SK-N-SH (cell line): Measurements from ENCODE around the gene IDH3G. TPM values are rescaled to one million over a fixed set of nuclear protein-coding genes. Genes with fewer than 3 reads are reported as not detected.
A peak's percentile ranks its signal among the peaks of the same experiment; 100 is the strongest.

Source experiments
- CTCF ChIA-PET: fragments of 300-600, 350-600 bp; formaldehyde crosslinking; extraction: SDS; loops from one replicate; lab custom pipeline; 2021; lab: Yijun Ruan, JAX
- POLR2A ChIA-PET: fragments of 350-600 bp; sonication (Branson Sonifier 250); formaldehyde crosslinking; extraction: SDS; loops from one replicate; lab custom pipeline; 2020; ENCODE audit warnings: antibody characterized with exemption, inconsistent platforms; lab: Yijun Ruan, JAX
- DNase-seq: peaks from one replicate; pipeline ENCODE4 v3.0.0; 2012
- H2AFZ ChIP-seq: fragments of 200-600 bp; sonication (generic); 2 replicates; pipeline ENCODE4 v1.8.1; 2016; ENCODE audit warnings: antibody characterized with exemption, mild to moderate bottlenecking, low read depth
- H3F3A ChIP-seq: fragments of 200-600 bp; sonication (generic); replicated peaks from 2 replicates; pipeline ENCODE3; 2016; ENCODE audit warnings: antibody characterized with exemption, mild to moderate bottlenecking; ENCODE audit not compliant: insufficient read depth
- H3K27ac ChIP-seq, 2 experiments: fragments of 200-500 bp in 1 of 2; fragments of 200-600 bp in 1 of 2; sonication (Bioruptor generic) in 1 of 2; sonication (generic), shearing (Covaris generic) in 1 of 2; 2 replicates each; pipeline versions ENCODE4 v1.5.1 to v1.6.1; 2014 to 2016; ENCODE audit warnings: low read depth in 2 of 2, inconsistent platforms in 1 of 2, low read length in 1 of 2, mild to moderate bottlenecking in 1 of 2, mixed read lengths in 1 of 2
- H3K27me3 ChIP-seq: fragments of 200-600 bp; sonication (generic), shearing (Covaris generic); 2 replicates; pipeline ENCODE4 v1.6.1; 2016; ENCODE audit warnings: mixed run types; ENCODE audit not compliant: insufficient read depth
- H3K36me3 ChIP-seq, 2 experiments: fragments of 200-500 bp in 1 of 2; fragments of 200-600 bp in 1 of 2; sonication (Bioruptor generic) in 1 of 2; sonication (generic) in 1 of 2; replicated peaks in 1 of 2; 2 replicates each; pipeline versions ENCODE3 to v1.5.1; 2014 to 2016; ENCODE audit warnings: low read length in 1 of 2, mild to moderate bottlenecking in 1 of 2; ENCODE audit not compliant: insufficient read depth in 2 of 2, control insufficient read depth in 1 of 2
- H3K4me1 ChIP-seq, 2 experiments: fragments of 200-500 bp in 1 of 2; fragments of 200-600 bp in 1 of 2; sonication (Bioruptor generic) in 1 of 2; sonication (generic), shearing (Covaris generic) in 1 of 2; 2 replicates each; pipeline versions ENCODE4 v1.5.1 to v1.6.1; 2014 to 2016; ENCODE audit warnings: low read depth in 1 of 2, low read length in 1 of 2, mixed run types in 1 of 2; ENCODE audit not compliant: insufficient read depth in 2 of 2, control insufficient read depth in 1 of 2
- H3K4me2 ChIP-seq: fragments of 200-600 bp; sonication (generic), shearing (Covaris generic); 2 replicates; pipeline ENCODE4 v1.6.1; 2017; ENCODE audit warnings: mixed run types
- H3K4me3 ChIP-seq, 2 experiments: fragments of 200-500 bp in 1 of 2; fragments of 200-600 bp in 1 of 2; sonication (Bioruptor generic) in 1 of 2; sonication (generic), shearing (Covaris generic) in 1 of 2; 2 replicates each; pipeline versions ENCODE4 v1.5.1 to v1.8.1; 2014 to 2016; ENCODE audit warnings: low read depth in 2 of 2, inconsistent platforms in 1 of 2, low read length in 1 of 2, mild to moderate bottlenecking in 1 of 2, mixed read lengths in 1 of 2, moderate library complexity in 1 of 2
- H3K79me2 ChIP-seq: fragments of 200-600 bp; sonication (generic); 2 replicates; pipeline ENCODE4 v1.8.1; 2017; ENCODE audit warnings: mild to moderate bottlenecking; ENCODE audit not compliant: insufficient read depth
- H3K9ac ChIP-seq: fragments of 200-600 bp; sonication (generic); 2 replicates; pipeline ENCODE4 v1.6.1; 2017; ENCODE audit warnings: mixed run types
- H3K9me2 ChIP-seq: fragments of 200-600 bp; sonication (generic); 2 replicates; pipeline ENCODE4 v1.6.1; 2017; ENCODE audit warnings: mixed run types
- H3K9me3 ChIP-seq: fragments of 200-600 bp; sonication (generic); 2 replicates; pipeline ENCODE4 v1.6.1; 2017; ENCODE audit warnings: mixed run types, mild to moderate bottlenecking, moderate library complexity
- H4K20me1 ChIP-seq: fragments of 200-600 bp; sonication (generic); 2 replicates; pipeline ENCODE4 v1.6.1; 2017; ENCODE audit warnings: mild to moderate bottlenecking, mixed run types; ENCODE audit not compliant: insufficient read depth
- CHD2 ChIP-seq: fragments of 150-350 bp; IDR thresholded peaks from 2 replicates; pipeline ENCODE4 v1.6.1; 2018; ENCODE audit warnings: low read length; ENCODE audit not compliant: partially characterized antibody
- CTCF ChIP-seq: fragments of 200-600 bp; sonication (generic); IDR thresholded peaks from 2 replicates; pipeline ENCODE4 v1.6.1; 2017; ENCODE audit warnings: antibody characterized with exemption, mild to moderate bottlenecking, moderate library complexity
- ELF1 ChIP-seq: IDR thresholded peaks from 2 replicates; pipeline ENCODE4 v1.4.0; 2012
- EP300 ChIP-seq, 2 experiments: IDR thresholded peaks; 2 replicates each; pipeline versions ENCODE4 v1.4.0 to v1.6.1; 2012; ENCODE audit warnings: borderline replicate concordance in 1 of 2, low read depth in 1 of 2, low read length in 1 of 2
- GABPA ChIP-seq: IDR thresholded peaks from 2 replicates; pipeline ENCODE4 v1.4.0; 2012; ENCODE audit warnings: low read depth, mild to moderate bottlenecking
- GATA2 ChIP-seq: sonication (generic); formaldehyde crosslinking; IDR thresholded peaks from 2 replicates; pipeline ENCODE4 v1.5.0; 2020; ENCODE audit warnings: mild to moderate bottlenecking, missing genetic modification reagents
- JUND ChIP-seq: IDR thresholded peaks from 2 replicates; pipeline ENCODE4 v1.4.0; 2012
- NFIC ChIP-seq: IDR thresholded peaks from 2 replicates; pipeline ENCODE4 v1.4.0; 2012; ENCODE audit warnings: borderline replicate concordance
- REST ChIP-seq: IDR thresholded peaks from 2 replicates; pipeline ENCODE4 v1.6.1; 2012; ENCODE audit warnings: mild to moderate bottlenecking, low read depth, low read length, moderate library complexity
- SIN3A ChIP-seq: IDR thresholded peaks from 2 replicates; pipeline ENCODE4 v1.6.1; 2012; ENCODE audit warnings: low read depth, mild to moderate bottlenecking, low read length, moderate library complexity, borderline replicate concordance
- SMC3 ChIP-seq: IDR thresholded peaks from 2 replicates; pipeline ENCODE4 v1.6.1; 2012; ENCODE audit warnings: low read depth, low read length, improper control_type of control experiment
- TCF12 ChIP-seq: IDR thresholded peaks from 2 replicates; pipeline ENCODE4 v1.4.0; 2012
- TEAD4 ChIP-seq: IDR thresholded peaks from 2 replicates; pipeline ENCODE4 v1.4.0; 2012; ENCODE audit warnings: mild to moderate bottlenecking, borderline replicate concordance; ENCODE audit not compliant: insufficient read depth
- WGBS: methylation state at CpG from one replicate; pipeline ENCODE4 v1.1.6; 2017; ENCODE audit warnings: low lambda C conversion rate; 5-methylcytosine and 5-hydroxymethylcytosine counted together
- polyA plus RNA-seq, 3 experiments: library from polyadenylated mRNA; depleted of rRNA; stranded (reverse); fragments of >200 nt; gene quantifications; 2 replicates each; pipeline ENCODE4 v1.2.3, GENCODE V29; 2012
- TF ChIP-seq, protein P1 (sequence below): fragments of 150-350 bp; IDR thresholded peaks from 2 replicates; pipeline ENCODE4 v1.6.1; 2017; ENCODE audit warnings: antibody characterized with exemption, low read length, low read depth, borderline replicate concordance
- TF ChIP-seq, protein P2 (sequence below): IDR thresholded peaks from 2 replicates; pipeline ENCODE4 v1.4.0; 2012; ENCODE audit warnings: low read depth, borderline replicate concordance

The IDH3G gene
- polyA plus RNA-seq, 1 of the 3 experiments (the other 2 are of a cell fraction): 107 TPM

DNA sequence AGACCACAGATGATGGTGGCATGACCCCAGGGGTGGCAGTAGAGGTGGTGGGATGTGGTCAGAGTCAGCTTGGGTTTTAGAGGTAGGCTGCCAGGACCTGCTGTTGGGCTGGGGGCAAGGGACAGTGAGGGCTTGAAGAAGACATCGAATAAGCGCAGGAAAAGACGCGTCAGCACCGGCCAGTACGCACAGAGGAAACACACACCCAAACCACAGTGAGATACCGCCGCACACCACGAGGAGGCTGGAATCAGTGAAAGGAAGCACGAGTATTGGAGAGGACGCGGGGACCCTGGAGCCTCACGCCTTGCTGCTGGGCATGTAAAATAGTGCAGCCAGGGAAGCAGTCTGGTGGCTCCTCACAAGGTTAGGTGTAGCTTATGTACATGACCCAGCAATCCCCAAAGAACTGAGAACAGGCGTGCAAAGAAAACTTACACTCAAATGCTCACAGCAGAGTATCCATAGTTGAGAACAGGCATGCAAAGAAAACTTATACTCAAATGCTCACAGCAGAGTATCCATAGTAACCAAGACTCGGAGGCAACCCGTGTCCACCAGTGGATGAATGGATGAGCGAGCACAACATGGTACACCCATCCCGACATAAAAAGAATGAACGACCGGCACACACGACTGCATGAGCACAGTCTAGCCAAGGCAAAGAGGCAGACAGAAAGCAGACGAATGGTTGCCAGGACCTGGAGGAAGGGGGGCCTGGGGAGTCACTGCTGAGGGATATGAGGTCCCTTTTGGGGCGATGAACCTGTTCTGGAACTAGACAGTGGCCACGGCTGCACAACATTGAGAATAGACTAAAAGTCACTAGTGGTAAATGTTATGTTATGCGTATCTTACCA, 22.9 kb upstream of the IDH3G start:
- no peak overlapping the region for H3K9ac ChIP-seq
- WGBS: 66% methylated on average over 25 of the region's 25 CpGs
- DNase-seq: peak; percentile 29
- no peak for TF ChIP-seq TCF12
- TF ChIP-seq GABPA: no peak
- TF ChIP-seq, protein P1, sequence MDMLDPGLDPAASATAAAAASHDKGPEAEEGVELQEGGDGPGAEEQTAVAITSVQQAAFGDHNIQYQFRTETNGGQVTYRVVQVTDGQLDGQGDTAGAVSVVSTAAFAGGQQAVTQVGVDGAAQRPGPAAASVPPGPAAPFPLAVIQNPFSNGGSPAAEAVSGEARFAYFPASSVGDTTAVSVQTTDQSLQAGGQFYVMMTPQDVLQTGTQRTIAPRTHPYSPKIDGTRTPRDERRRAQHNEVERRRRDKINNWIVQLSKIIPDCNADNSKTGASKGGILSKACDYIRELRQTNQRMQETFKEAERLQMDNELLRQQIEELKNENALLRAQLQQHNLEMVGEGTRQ: no peak
- TF ChIP-seq, all 33 proteins: peak for 0
- Histone ChIP-seq H3K36me3 (no peaks in the 10 kb centered on the region), H2AFZ (no peak overlapping the region), H3K27me3 (peaks cover 29% of the 10 kb centered on the region), H3K9me3 (no peaks in the 10 kb centered on the region), H3K9me2 (no peaks in the 10 kb centered on the region), H3K79me2 (no peaks in the 10 kb centered on the region), H3K27ac (no peak overlapping the region), H4K20me1 (no peaks in the 10 kb centered on the region), H3K4me3 (no peak overlapping the region), H3F3A (no peaks in the 10 kb centered on the region), H3K4me2 (no peak overlapping the region), H3K4me1 (peaks cover 0 to 34% of the 10 kb centered on the region in 2 experiments; a peak in 1 of 4 replicates)
- POLR2A ChIA-PET: interaction anchor here (2.7 kb wide), 1 partner anchor 23 kb away, joined by 9 read pairs; the partner anchor contains the start of genes IDH3G and SSR4
- CTCF ChIA-PET: interaction anchor here (1.8 kb wide), 1 partner anchor 54 kb away, joined by 5 read pairs; no protein-coding TSS in a partner anchor

- 44% methylated on average over 18 of the region's 19 CpGs for WGBS
- TF ChIP-seq REST: no peak
- TF ChIP-seq GABPA: no peak
- no peak for TF ChIP-seq ELF1
- TF ChIP-seq, protein P2, sequence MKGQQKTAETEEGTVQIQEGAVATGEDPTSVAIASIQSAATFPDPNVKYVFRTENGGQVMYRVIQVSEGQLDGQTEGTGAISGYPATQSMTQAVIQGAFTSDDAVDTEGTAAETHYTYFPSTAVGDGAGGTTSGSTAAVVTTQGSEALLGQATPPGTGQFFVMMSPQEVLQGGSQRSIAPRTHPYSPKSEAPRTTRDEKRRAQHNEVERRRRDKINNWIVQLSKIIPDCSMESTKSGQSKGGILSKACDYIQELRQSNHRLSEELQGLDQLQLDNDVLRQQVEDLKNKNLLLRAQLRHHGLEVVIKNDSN: no peak
- TF ChIP-seq GATA2 (CRISPR knock-in tag): no peak
- no peak for TF ChIP-seq NFIC
- no peak for TF ChIP-seq SIN3A
- TF ChIP-seq, protein P1: no peak
- TF ChIP-seq SMC3: no peak
- no peak for TF ChIP-seq CHD2
- no peak for TF ChIP-seq JUND
- TF ChIP-seq TEAD4: no peak
- no peak for TF ChIP-seq CTCF
- no peak for TF ChIP-seq EP300 (IDR thresholded peaks at IDR 0.05; ENCODE audit: borderline replicate concordance in 1 of 2, low read depth in 1 of 2, low read length in 1 of 2)
- TF ChIP-seq TCF12: no peak
These were observed 20.6 kb upstream of the IDH3G start for GRCh38 chrX:153814591-153815315.

More at GRCh38 chrX:153814591-153815315, 20.6 kb upstream of the IDH3G start:
- Histone ChIP-seq H3K27me3 (peaks cover 22% of the 10 kb centered on the region; the same call in 1 of the 2 replicates), H3K9me2 (no peaks in the 10 kb centered on the region), H3K4me1 (peaks cover 0 to 22% of the 10 kb centered on the region in 2 experiments; a peak in 1 of 4 replicates), H4K20me1 (no peaks in the 10 kb centered on the region), H3K27ac (no peak overlapping the region), H2AFZ (no peak overlapping the region), H3K4me2 (no peak overlapping the region), H3K36me3 (no peaks in the 10 kb centered on the region), H3K4me3 (no peak overlapping the region), H3K79me2 (no peaks in the 10 kb centered on the region), H3K9ac (no peak overlapping the region), H3K9me3 (no peaks in the 10 kb centered on the region), H3F3A (no peaks in the 10 kb centered on the region)
- POLR2A ChIA-PET: no interaction called here
- CTCF ChIA-PET: no interaction called here
- DNase-seq: no peak
